NCI-H446 treated with DMSO at 0.1 percent for 48 hours (cell line): ENCODE data around the gene ZNF655.
"Not testable (repeated sequence)": the region's sequence is repeated elsewhere in the genome, so short reads cannot be mapped to it uniquely, and the experiment has no call there.

Experiments used
- DNase-seq: peaks from one replicate; lab custom pipeline; 2025; lab: John Stamatoyannopoulos, UW

ZNF655 gene

DNA sequence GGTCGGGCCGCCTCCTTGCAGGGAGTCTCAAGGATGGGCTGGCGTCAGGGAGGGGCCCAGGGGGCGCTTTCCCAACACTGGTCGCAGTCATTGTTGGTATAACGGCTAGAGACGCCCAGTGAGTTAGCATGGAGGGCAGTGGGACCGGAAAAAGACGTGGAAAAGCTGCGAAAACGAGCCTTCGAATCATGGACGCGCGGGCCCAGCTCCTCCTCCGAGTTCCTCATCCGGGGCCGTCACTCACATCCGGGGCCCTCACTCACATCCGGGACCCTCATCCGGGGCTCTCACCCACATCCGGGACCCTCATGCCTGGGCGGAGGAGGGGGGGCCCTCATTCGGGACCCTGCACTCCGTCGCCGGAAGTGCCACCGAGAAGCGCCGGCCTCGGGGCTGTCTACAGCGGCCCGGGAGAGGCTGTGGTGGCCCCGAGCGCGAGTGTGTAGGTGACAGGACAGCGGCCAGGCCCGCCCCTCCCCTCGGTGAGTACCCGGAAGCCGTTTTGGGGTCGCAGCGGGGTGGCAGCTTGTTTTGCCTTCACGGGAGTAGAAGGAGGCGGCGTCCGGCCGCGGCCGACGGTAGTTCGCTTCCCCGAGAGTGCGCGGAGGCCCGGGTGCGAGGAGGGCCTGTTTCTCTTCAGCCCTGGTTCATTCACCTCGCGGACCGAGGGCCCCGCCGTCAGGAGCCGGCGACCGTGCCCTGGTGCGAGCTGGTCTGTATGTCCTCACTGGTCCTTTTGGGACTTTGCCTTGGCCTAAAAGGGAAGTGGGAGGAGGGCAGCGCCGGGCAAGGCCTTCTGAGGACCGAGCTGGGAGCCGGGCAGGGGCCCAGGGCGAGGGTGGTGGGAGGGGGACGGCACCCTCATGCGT lies at the start of gene ZNF655:
Gene ZNF655 (plus strand): TSS at position 337 of the 869 bp plus-strand sequence. CDS start 1,918 bp downstream, outside the sequence.
- peak; percentile 70 for DNase-seq

GRCh38 chr7:99514050-99514449 lies 44.4 kb upstream of the ZNF655 start:
- no peak for DNase-seq

GRCh38 chr7:99521399-99521798 lies 37.0 kb upstream of the ZNF655 start:
- DNase-seq: no peak

GRCh38 chr7:99525713-99526440 lies 32.6 kb upstream of the ZNF655 start:
- DNase-seq: no peak

DNA sequence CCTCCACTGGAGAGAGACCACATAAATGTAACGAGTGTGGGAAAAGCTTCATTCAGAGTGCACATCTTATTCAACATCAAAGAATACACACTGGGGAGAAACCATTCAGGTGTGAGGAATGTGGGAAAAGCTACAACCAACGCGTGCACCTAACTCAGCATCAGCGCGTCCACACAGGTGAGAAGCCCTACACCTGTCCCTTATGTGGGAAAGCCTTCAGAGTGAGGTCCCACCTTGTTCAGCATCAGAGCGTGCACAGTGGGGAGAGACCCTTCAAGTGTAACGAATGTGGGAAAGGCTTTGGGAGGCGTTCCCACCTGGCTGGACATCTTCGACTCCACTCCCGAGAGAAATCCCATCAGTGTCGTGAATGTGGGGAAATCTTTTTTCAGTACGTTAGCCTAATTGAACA lies 27.1 kb upstream of the ZNF655 start:
- DNase-seq: no peak

DNA sequence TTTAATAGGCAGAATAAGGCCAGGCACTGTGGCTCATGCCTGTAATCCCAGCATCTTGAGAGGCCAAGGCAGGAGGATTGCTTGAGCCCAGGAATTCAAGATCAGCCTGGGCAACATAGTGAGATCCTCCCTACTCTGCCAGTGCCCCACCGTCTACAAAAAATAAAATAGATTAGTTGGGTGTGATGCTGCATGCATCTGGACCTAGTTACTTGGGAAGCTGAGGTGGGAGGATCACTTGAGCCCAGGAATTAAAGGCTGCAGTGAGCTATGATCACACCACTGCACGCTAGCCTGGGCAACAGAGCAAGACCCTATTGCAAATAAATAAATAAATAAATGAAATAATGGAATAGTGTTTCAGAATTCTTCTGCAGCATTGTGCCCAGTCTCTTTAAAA lies 22.8 kb upstream of the ZNF655 start:
- DNase-seq: no peak

GRCh38 chr7:99539213-99539811 lies 19.1 kb upstream of the ZNF655 start:
- DNase-seq: no peak

GRCh38 chr7:99540542-99540941 lies 17.9 kb upstream of the ZNF655 start:
- DNase-seq: no peak

DNA sequence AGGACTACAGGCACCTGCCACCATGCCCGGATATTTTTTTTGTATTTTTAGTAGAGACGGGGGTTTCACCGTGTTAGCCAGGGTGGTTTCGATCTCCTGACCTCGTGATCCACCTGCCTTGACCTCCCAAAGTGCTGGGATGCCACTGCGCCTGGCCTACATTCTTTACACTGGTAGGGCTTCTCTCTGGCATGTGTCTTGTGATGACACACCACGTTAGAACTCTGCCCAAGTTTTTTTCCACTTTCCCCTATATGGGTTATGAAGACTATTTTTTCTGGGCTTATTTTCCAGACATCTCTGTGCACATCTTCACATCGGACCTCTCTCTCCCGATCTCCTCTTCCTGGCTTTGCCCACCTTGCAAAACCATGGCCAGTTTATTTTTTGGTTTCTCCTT lies 17.2 kb upstream of the ZNF655 start:
- no peak for DNase-seq

DNA sequence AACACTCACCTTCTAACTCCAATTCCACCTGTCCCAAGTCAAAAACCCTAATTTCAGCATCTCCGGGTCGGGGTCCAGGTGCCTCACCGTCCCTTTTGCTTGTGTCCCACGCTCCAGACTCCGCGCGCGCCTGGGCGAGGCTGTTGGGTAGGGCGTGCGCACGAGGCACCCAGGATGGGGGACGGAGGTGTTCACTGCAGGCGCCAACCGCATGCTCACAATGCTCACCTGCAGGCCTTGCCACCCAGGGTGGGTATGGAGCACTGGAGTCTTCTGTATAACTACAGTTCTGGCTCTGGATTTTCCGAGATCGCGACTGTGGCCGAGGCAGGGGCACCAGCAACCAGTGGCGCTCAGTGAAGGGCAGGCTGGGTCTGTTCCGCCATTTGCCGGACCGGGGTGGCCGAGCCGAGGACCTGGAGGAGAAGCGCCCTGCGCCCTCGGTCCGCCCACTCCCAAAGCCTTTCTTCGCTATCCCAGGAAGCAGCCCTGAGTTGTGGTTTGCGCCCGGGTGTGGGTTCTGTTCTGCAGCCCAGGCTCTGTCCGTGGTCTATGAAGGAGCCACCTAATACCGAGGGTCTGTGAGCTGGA lies 15.3 kb upstream of the ZNF655 start:
- no peak for DNase-seq

DNA sequence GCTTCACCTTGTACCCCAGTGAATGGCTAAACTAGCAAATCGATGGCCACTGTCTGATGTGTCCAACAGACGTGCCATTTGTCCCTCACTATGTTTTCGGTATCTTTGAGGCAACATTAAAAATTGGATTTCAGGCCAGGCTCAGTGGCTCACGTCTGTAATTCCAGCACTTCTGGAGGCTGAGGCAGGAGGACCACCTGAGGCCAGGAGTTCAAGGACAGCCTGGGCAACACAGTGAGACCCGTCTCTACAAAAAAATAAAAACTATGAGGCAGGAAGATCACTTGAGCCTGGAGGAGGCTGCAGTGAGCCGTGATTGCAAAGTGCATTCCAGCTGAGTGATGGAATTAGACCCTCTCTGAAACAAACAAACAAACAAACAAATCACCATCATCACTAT lies 14.5 kb upstream of the ZNF655 start:
- no peak for DNase-seq

DNA sequence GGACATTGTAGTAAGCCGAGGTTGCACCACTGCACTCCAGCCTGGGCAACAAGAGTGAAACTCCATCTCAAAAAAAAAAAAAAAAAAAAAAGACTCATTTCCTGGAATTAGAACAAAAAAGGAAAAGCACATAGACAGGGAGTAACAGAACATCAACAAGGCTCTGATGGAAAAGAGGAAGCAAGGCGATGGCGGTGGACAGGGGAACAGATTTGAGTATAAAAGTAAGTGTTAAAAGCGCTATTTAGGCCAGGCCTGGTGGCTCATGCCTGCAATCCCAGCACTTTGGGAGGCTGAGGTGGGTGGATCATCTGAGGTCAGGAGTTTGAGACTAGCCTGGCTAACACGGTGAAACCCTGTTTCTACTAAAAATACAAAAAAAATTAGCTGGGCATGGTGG lies 13.1 kb upstream of the ZNF655 start:
- not testable (repeated sequence) for DNase-seq

GRCh38 chr7:99549545-99549944 lies 8.9 kb upstream of the ZNF655 start:
- not testable (repeated sequence) for DNase-seq

GRCh38 chr7:99551334-99551733 lies 7.1 kb upstream of the ZNF655 start:
- no peak for DNase-seq

DNA sequence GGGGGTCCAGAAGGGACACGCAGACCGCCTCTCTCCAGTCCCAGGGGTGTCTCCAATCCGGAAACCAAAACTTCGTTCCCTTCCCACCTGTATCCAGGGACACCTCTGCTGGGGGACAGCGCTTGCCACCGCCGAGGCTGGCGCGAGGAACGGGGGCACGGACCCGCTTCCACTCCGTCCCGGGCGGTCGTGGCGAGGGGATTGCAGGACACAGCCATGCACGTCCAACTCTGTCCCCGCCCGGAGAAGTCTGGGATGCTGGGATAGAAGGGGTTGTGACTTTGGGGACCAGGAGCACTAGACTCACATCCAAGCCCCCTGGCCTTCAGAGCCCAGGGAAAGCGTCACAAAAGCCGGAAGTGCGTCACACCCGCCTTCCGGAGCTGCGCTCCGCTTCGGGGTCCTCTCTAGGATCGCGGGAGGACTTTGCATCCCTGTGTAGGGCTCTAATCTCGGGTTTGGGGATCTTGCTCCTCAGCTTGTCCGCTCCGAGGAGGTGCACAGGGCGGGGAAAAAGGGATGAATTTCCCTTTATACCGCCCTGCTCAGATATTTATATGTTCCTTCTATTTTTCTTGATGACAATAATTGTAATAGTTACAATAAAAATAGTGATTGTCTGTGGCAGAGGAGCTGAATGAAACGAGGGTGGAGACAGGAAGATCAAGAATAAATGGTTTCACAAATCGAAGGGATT lies 6.5 kb upstream of the ZNF655 start, which contains the start of gene FAM200A:
Gene FAM200A (minus strand): TSS at position 348 of the 697 bp plus-strand sequence. CDS start 3,707 bp downstream, outside the sequence.
- peak; percentile 59 for DNase-seq

DNA sequence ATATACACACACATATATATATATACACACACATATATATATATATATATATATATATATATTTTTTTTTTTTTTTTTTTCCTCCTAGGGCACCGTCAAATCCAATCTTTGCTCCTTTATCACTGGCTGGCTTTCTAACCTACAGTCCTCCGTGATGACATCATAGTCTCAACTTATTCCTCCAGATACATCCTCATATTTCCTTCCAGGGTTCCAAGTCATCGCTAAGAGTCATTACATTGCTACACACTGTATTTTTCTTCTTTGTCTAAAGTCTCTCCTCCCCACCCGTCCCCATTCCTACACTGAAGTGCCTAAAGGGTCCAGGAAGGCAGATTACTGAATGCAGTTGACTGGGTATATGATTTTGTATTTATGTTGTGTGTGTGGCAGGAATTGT lies 5.4 kb upstream of the ZNF655 start:
- no peak for DNase-seq

DNA sequence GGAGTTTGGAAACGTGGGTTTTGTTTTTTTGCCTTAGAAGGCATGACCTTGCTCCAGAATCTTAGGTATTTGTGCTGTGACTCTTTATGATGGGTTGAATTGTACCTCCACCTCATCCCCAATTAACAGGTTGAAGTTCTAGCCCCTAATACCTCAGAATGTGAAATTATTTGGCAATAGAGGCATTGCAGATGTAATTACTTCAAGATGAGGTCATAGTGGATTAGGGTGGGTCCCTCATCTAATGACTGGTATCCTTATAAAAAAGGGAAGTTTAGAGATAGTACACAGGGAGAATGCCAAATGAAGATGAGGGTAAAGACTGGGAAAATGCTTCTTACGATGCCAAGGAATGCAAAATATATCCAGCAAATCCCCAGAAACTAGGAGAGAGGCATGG lies 3.5 kb upstream of the ZNF655 start:
- no peak for DNase-seq

DNA sequence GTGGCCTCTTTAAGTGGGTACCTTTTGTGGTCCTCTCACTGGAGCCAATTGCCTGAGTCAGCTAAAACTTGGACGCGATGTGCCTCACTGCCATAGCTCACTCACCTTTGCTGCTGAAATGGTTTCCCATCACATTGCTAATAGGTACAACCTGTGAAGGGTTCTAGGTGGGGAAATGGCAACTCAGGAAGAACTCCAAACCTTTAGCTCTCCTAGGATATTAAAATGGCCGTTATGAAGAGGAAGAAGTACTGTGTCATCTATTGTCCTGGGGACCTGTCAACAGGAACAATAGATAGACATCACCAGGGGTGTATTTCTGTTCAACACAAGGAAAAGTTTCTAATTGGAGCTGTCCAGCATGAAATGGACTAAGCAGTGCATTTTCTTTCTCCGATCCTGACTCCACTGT lies 1.2 kb upstream of the ZNF655 start:
- DNase-seq: no peak

GRCh38 chr7:99557940-99558305 lies 519 bp upstream of the ZNF655 start:
- no peak for DNase-seq

DNA sequence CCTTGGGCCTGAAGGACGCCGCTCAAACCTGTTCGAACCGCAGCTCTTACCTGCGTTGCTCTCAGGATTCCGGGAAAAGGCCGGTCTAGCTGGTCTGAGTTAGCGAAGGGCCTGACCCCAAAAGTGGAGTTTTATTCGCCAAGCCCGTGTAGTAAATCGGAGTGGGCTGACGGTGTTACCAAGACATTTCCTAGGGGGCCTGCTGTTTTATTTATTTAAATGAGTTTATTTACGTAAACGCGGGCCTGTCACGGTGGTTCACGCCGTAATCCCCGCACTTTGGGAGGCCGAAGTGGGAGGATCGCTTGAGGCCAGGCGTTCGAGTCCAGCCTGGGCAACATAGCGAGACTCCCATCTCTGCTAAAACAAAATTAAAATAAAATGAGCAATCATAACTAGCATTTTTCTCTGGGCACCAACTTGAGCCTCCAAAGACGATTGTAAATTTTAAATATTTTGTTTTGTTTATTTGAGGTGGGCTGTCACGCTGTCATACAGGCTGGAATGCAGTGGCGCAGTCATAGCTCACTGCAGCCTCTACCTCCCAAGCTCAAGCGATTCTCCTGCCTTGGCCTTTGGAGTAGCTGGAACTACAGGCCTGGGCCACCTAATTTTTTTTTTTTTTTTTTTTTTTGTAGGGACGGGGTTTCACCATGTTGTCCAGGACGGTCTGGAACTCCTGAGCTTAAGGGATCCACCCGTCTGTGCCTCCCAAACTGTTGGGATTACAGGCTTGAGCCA lies 903 bp downstream of the ZNF655 start:
- no peak for DNase-seq
